IPS-NIHi7 (cell line): ENCODE measurements around the gene CYLD.

Experiments used
- DNase-seq: peaks from one replicate; pipeline ENCODE4 v3.0.0; 2012; ENCODE audit warnings: mixed read lengths; ENCODE audit errors: extremely low spot score

Gene CYLD

GRCh38 chr16:50741781-50742575, at the start of gene CYLD:
CYLD (plus strand) TSS chr16:50742086; CDS start chr16:50749699, 7,613 bp downstream.
- peak; percentile 100 for DNase-seq

- DNase-seq, result no peak
These were observed 49.3 kb upstream of the CYLD start for GRCh38 chr16:50692644-50692998.

- DNase-seq, result peak; percentile 85
These were observed 48.7 kb upstream of the CYLD start, which contains the start of gene NOD2 for GRCh38 chr16:50692999-50693781. NOD2 (plus strand) TSS chr16:50693606; CDS start chr16:50699496, 5,890 bp downstream.

GRCh38 chr16:50694206-50694605, 47.7 kb upstream of the CYLD start:
- DNase-seq, result no peak

- no peak for DNase-seq
These were observed 46.6 kb upstream of the CYLD start for GRCh38 chr16:50695017-50696000.

GRCh38 chr16:50696126-50696525, 45.8 kb upstream of the CYLD start:
- DNase-seq, result no peak

GRCh38 chr16:50696575-50697420, 45.1 kb upstream of the CYLD start:
- DNase-seq, result no peak

- DNase-seq, result no peak
These were observed 44.5 kb upstream of the CYLD start for GRCh38 chr16:50697421-50697715.

GRCh38 chr16:50697881-50698767, 43.8 kb upstream of the CYLD start:
- DNase-seq, result no peak

GRCh38 chr16:50699326-50700159, 42.3 kb upstream of the CYLD start:
- no peak for DNase-seq

GRCh38 chr16:50702725-50703124, 39.2 kb upstream of the CYLD start:
- DNase-seq, result no peak

- no peak for DNase-seq
These were observed 37.6 kb upstream of the CYLD start for GRCh38 chr16:50704245-50704644.

GRCh38 chr16:50705436-50706110, 36.3 kb upstream of the CYLD start:
- no peak for DNase-seq

- no peak for DNase-seq
These were observed 35.6 kb upstream of the CYLD start for GRCh38 chr16:50706250-50706649.

- DNase-seq, result no peak
These were observed 33.4 kb upstream of the CYLD start for GRCh38 chr16:50708373-50709060.

GRCh38 chr16:50709061-50709684, 32.7 kb upstream of the CYLD start:
- DNase-seq, result no peak

- no peak for DNase-seq
These were observed 31.9 kb upstream of the CYLD start for GRCh38 chr16:50709980-50710379.
